HEK293T (cell line): ENCODE measurements around the gene HTR3C.

ENCODE experiments used
- ELF4 ChIP-seq: fragments of 450-650 bp; IDR thresholded peaks from 2 replicates; pipeline ENCODE4 v1.6.1; 2017; ENCODE audit warnings: antibody characterized with exemption
- HDGF ChIP-seq: fragments of 450-650 bp; IDR thresholded peaks from 2 replicates; pipeline ENCODE4 v1.6.1; 2017; ENCODE audit warnings: antibody characterized with exemption, borderline replicate concordance
- L3MBTL2 ChIP-seq: fragments of 450-650 bp; conservative IDR thresholded peaks from 2 replicates; pipeline ENCODE4 v1.6.1; 2016; ENCODE audit warnings: mild to moderate bottlenecking
- SUZ12 ChIP-seq: fragments of 450-650 bp; IDR thresholded peaks from 2 replicates; pipeline ENCODE4 v1.6.1; 2016; ENCODE audit warnings: mild to moderate bottlenecking

DNA sequence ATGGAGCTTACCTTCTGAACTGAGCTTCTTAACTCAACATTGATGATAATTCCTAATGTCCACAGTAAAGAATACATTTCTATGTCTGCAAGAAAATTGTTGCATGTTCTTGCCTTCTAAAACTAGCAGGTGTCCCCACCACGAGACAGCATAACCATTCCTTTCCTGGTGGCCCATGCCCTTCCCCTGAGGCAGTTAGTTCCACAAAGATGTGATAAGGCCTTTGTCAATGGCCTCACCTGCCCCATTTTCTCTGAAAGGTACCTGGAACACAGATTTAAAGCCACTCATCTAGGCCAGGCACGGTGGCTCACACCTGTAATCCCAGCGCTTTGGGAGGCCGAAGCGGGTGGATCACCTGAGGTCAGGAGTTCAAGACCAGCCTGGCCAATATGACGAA, 23.1 kb downstream of the HTR3C start:
- TF ChIP-seq HDGF (no peak), SUZ12 (no peak), ELF4 (no peak), L3MBTL2 (no peak)
